DOHH2 (cell line): ENCODE results near the gene CCN2.

Source experiments
- H3F3A ChIP-seq: fragments of 200-600 bp; sonication (generic), shearing (Covaris generic); 2 replicates; pipeline ENCODE4 v1.6.0; 2016; ENCODE audit warnings: antibody characterized with exemption, mild to moderate bottlenecking; ENCODE audit not compliant: control insufficient read depth, insufficient read depth
- H3K27ac ChIP-seq: fragments of 200-600 bp; sonication (generic); 2 replicates; pipeline ENCODE4 v1.5.1; 2014; ENCODE audit warnings: low read depth, mild to moderate bottlenecking, low read length, moderate library complexity
- H3K27me3 ChIP-seq: fragments of 200-600 bp; sonication (generic); 2 replicates; pipeline ENCODE4 v1.6.1; 2014; ENCODE audit warnings: mild to moderate bottlenecking, low read length, mixed read lengths; ENCODE audit not compliant: control insufficient read depth
- H3K36me3 ChIP-seq: fragments of 200-600 bp; sonication (generic); 2 replicates; pipeline ENCODE4 v1.6.1; 2014; ENCODE audit warnings: mild to moderate bottlenecking, low read length, moderate library complexity, mixed read lengths; ENCODE audit not compliant: control insufficient read depth
- H3K4me1 ChIP-seq: fragments of 200-600 bp; sonication (generic); 2 replicates; pipeline ENCODE4 v1.6.1; 2014; ENCODE audit warnings: mild to moderate bottlenecking, low read length, mixed read lengths; ENCODE audit not compliant: control insufficient read depth
- H3K4me2 ChIP-seq: fragments of 200-600 bp; sonication (generic); 2 replicates; pipeline ENCODE4 v1.6.0; 2014; ENCODE audit warnings: mild to moderate bottlenecking, low read length, moderate library complexity
- H3K4me3 ChIP-seq: fragments of 200-600 bp; sonication (generic); 2 replicates; pipeline ENCODE4 v1.5.1; 2014; ENCODE audit warnings: mild to moderate bottlenecking, low read length, mixed read lengths
- H3K79me2 ChIP-seq: fragments of 200-600 bp; sonication (generic); 2 replicates; pipeline ENCODE4 v1.6.1; 2014; ENCODE audit warnings: mild to moderate bottlenecking, low read length, mixed read lengths; ENCODE audit not compliant: control insufficient read depth
- H3K9me2 ChIP-seq: fragments of 200-600 bp; sonication (generic); replicated peaks from 2 replicates; pipeline ENCODE4 v1.6.1; 2014; ENCODE audit warnings: mild to moderate bottlenecking, low read length, mixed read lengths; ENCODE audit not compliant: control insufficient read depth
- H3K9me3 ChIP-seq: fragments of 200-600 bp; sonication (generic); 2 replicates; pipeline ENCODE4 v1.6.1; 2014; ENCODE audit warnings: antibody characterized with exemption, low read length, mixed read lengths; ENCODE audit not compliant: control insufficient read depth, insufficient read depth
- H4K20me1 ChIP-seq: fragments of 200-600 bp; sonication (generic); 2 replicates; pipeline ENCODE4 v1.6.0; 2014; ENCODE audit warnings: low read depth, mild to moderate bottlenecking, antibody characterized with exemption, low read length, moderate library complexity; ENCODE audit not compliant: control insufficient read depth, insufficient read depth
- CTCF ChIP-seq: fragments of 200-600 bp; sonication (generic); IDR thresholded peaks from one replicate; pipeline ENCODE4 v1.5.1; 2014; ENCODE audit warnings: antibody characterized with exemption, mild to moderate bottlenecking, low read depth, low read length; ENCODE audit not compliant: poor library complexity, severe bottlenecking
- EZH2phosphoT487 ChIP-seq: fragments of 200-600 bp; sonication (generic); IDR thresholded peaks from 2 replicates; pipeline ENCODE4 v1.6.1; 2017; ENCODE audit warnings: borderline replicate concordance, mild to moderate bottlenecking, antibody characterized with exemption, low read length, moderate library complexity, mixed read lengths

CCN2 gene

GRCh38 chr6:131979515-131980337, 28.6 kb upstream of the CCN2 start:
- no peaks in the 10 kb centered on the region for H4K20me1 ChIP-seq
- no peaks in the 10 kb centered on the region for H3K79me2 ChIP-seq
- TF ChIP-seq CTCF (no peak), EZH2phosphoT487 (no peak)
- no peak overlapping the region for H3K4me3 ChIP-seq
- no peaks in the 10 kb centered on the region for H3K27me3 ChIP-seq
- H3F3A ChIP-seq = no peaks in the 10 kb centered on the region
- H3K9me3 ChIP-seq = no peaks in the 10 kb centered on the region
- no peaks in the 10 kb centered on the region for H3K4me1 ChIP-seq
- no peak overlapping the region for H3K27ac ChIP-seq
- H3K4me2 ChIP-seq = no peak overlapping the region
- H3K9me2 ChIP-seq = no peaks in the 10 kb centered on the region
- H3K36me3 ChIP-seq = no peaks in the 10 kb centered on the region

GRCh38 chr6:131978522-131978921, 27.4 kb upstream of the CCN2 start:
- H3K4me2 ChIP-seq = no peak overlapping the region
- TF ChIP-seq EZH2phosphoT487 (no peak), CTCF (no peak)
- no peak overlapping the region for H3K4me3 ChIP-seq
- H3K79me2 ChIP-seq = no peaks in the 10 kb centered on the region
- H3K27ac ChIP-seq = no peak overlapping the region
- H4K20me1 ChIP-seq = no peaks in the 10 kb centered on the region
- no peaks in the 10 kb centered on the region for H3K36me3 ChIP-seq
- no peaks in the 10 kb centered on the region for H3K4me1 ChIP-seq
- no peaks in the 10 kb centered on the region for H3K27me3 ChIP-seq
- no peaks in the 10 kb centered on the region for H3F3A ChIP-seq
- no peaks in the 10 kb centered on the region for H3K9me2 ChIP-seq
- no peaks in the 10 kb centered on the region for H3K9me3 ChIP-seq

GRCh38 chr6:131976545-131977061, 25.4 kb upstream of the CCN2 start:
- Histone ChIP-seq H3K79me2 (no peaks in the 10 kb centered on the region), H3K27ac (no peak overlapping the region), H3K36me3 (no peaks in the 10 kb centered on the region), H3K4me2 (no peak overlapping the region), H3K9me2 (no peaks in the 10 kb centered on the region), H3K4me1 (no peaks in the 10 kb centered on the region), H4K20me1 (no peaks in the 10 kb centered on the region), H3K9me3 (no peaks in the 10 kb centered on the region), H3K27me3 (no peaks in the 10 kb centered on the region), H3K4me3 (no peak overlapping the region), H3F3A (no peaks in the 10 kb centered on the region)
- TF ChIP-seq CTCF = no peak
- no peak for TF ChIP-seq EZH2phosphoT487
